GM19468 (cell line): ENCODE results near the gene ZC3H12C.
"Not testable (repeated sequence)": the region's sequence is repeated elsewhere in the genome, so short reads cannot be mapped to it uniquely, and the experiment has no call there.

ENCODE experiments used
- ATAC-seq: cut with Tn5 transposase; IDR thresholded peaks from one replicate; pipeline ENCODE4 v1.9.1; 2021; ENCODE audit warnings: mild to moderate bottlenecking, moderate library complexity, moderate number of reproducible peaks; ENCODE audit not compliant: unreplicated experiment; ENCODE audit errors: extremely low read depth

ZC3H12C gene

DNA sequence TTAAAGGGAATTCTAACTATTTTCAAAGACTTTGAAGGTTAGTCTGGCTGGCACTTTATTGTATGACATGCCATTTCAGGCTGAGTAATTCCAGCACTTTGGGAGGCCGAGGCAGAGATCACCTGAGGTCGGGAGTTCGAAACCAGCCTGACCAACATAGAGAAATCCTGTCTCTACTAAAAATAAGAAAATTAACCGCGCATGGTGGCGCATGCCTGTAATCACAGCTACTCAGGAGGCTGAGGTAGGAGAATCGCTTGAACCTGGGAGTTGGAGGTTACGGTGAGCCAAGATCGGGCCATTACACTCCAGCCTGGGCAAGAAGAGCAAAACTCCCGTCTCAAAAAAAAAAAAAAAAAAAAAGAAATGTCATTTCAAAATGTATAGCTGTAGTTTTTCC, 107.6 kb downstream of the ZC3H12C start:
- no peak for ATAC-seq

DNA sequence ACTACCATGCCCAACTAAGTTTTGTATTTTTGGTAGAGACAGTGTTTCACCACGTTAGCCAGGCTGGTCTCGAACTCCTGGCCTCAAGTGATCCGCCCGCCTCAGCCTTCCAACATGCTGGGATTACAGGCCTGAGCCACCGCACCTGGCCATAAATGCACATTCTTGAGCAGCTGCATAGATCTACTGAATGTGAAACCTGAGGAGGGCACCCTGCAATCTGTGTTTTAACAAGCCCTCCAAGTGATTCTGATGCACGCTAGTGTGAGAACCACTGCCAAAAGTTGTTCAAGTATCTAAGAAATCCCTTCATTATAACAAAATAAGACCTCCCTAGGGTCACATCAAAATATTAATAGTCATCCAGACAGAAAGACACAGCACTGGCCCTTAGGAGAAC, 113.9 kb downstream of the ZC3H12C start:
- no peak for ATAC-seq

DNA sequence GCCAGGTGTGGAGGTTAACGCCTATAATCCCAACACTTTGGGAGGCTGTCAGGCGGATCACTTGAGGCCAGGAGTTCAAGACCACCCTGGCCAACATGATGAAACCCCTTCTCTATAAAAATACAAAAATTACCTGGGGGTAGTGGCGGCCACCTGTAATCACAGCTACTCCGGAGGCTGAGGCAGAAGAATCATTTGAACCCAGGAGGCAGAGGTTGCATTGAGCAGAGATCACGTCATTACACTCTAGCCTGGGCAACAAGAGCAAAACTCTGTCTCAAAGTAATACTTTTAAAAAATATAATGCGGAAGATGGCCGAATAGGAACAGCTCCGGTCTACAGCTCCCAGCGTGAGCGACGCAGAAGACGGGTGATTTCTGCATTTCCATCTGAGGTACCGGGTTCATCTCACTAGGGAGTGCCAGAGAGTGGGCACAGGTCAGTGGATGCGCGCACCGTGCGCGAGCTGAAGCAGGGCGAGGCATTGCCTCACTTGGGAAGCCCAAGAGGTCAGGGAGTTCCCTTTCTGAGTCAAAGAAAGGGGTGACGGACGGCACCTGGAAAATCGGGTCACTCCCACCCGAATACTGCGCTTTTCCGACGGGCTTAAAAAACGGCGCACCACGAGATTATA, 115.6 kb downstream of the ZC3H12C start:
- not testable (repeated sequence) for ATAC-seq

DNA sequence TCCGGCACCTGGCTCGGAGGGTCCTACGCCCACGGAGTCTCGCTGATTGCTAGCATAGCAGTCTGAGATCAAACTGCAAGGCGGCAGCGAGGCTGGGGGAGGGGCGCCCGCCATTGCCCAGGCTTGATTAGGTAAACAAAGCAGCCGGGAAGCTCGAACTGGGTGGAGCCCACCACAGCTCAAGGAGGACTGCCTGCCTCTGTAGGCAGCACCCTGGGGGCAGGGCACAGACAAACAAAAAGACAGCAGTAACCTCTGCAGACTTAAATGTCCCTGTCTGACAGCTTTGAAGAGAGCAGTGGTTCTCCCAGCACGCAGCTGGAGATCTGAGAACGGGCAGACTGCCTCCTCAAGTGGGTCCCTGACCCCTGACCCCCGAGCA, 116.1 kb downstream of the ZC3H12C start:
- not testable (repeated sequence) for ATAC-seq

DNA sequence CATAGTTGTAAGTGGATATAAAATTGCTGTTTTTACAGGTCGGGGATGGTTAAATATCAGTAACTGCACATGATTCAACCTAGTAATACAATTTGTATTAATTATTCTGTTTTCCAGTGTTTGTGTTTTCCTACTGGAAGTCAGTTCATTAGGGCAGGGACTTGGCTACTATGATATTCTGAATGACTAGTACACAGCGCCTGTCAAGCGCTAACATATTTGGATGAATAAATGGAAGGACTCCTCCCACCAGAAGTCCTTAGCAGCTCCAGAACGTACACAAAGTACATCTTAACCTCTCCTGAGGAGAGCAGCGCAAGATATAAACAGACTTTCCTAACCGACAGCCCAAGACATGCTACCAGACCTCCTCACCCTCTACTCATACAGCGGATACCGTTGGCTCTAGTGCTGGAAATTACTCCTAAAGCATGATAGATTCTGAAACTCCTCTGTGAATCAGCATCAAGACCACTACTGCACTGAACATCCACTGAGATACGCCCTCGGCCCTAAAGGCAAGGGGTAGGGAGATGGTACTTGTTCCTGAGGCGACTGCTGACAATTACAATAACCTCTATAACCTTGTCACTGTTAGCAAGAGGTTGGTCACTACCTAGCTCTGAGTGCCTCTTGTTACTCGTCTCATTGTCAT, 124.2 kb downstream of the ZC3H12C start:
- ATAC-seq, result no peak

DNA sequence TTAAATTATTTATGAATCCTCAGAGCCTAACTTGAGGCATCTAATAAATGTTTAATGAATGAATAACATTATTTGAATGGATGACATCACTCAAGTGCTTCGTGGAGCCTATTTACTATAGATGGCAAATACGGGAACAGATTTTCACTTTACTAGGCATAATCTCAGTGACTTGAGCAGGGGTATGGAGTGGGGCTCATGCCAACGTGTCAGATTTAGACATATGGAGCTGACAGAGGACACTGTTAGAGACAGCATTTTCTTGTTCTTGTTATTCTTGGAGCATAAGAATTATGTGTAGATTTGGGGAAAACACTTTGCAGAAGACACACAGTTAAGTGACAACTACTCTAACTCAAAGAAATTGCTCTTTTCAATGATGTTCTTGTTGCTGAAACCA, 124.7 kb downstream of the ZC3H12C start:
- no peak for ATAC-seq

DNA sequence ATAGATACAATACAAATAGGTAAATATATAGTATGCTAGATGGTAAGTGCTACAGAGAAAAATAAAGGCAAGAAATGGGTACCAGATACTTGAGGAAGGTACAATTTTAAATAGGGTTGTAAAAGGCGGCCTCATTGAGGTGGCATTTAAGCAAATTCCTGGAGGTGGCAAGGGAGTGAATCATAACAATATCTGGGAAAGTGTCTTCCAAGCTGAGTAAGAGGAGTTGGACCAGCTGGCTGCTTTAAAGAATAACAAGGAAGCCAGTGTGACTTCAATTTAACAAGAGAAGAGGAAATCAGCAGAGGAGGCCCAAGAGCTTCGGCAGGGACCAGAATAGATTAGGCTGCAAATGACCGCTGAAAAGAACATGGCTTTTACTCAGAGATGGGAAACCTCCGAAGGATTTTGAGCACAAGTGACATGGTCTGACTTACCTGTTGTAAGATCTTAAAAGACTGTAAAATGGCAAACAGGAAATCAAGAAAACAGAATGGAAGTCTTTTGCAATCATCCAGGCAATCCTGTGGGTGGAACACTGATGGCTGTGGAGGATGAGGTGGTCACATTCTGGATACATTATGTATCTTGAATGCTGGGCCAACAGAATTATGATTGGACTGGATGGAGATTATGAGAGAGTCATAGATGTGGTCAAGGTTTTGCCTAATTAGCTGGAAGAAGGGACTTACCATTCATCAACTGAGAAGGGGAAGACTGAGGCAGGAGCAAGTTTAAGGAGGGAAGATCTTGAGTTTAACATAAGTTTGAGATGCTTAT, 126.0 kb downstream of the ZC3H12C start:
- ATAC-seq, result no peak
